ENCODE data around the gene SRRM3. TPM values are rescaled to one million over a fixed set of nuclear protein-coding genes. Genes with fewer than 3 reads are reported as not detected.

Gene SRRM3
- total and polyA plus RNA-seq, 4 donors, result 3.0 to 7.4 (median 4.8) TPM

DNA sequence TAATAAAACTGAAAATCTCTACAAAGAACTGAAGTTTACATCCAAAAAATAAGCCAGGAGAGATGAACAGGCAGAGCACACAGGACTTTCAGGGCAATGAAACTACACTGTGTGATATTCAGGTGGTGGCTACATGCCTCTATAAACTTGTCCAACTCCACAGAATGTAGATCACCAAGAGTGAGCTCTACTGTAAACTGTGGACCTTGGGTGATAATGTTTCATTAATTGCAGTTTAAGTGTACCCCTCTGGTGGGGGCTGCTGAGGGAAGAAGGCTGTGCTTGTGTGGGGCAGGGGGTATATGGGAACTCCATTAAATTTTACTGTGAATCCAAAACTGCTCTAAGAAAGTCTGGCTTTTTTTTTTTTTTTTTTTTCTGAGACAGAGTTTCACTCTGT is 134.4 kb downstream of the SRRM3 start:
- intact Hi-C loops (cut with DNase I), result no loop called here
- Histone ChIP-seq H3K9me3 (ENCODE audit: control insufficient read depth, low read length) (no peaks in the 10 kb centered on the region), H3K36me3 (ENCODE audit: control insufficient read depth in 1 of 2, insufficient read depth in 2 of 2, low read length in 1 of 2) (no peaks in the 10 kb centered on the region), H3K27me3 (ENCODE audit: control insufficient read depth in 1 of 2, insufficient read depth in 2 of 2, low read length in 1 of 2) (no peaks in the 10 kb centered on the region), H3K27ac (ENCODE audit: low read depth in 1 of 2, low read length in 2 of 2) (no peak overlapping the region), H3K4me3 (ENCODE audit: low read length in 2 of 2) (no peak overlapping the region), H3K4me1 (ENCODE audit: control insufficient read depth in 1 of 2, insufficient read depth in 2 of 2, low read length in 2 of 2) (peaks cover 0 to 9% of the 10 kb centered on the region in 2 donors)
- DNase-seq (no peak), ATAC-seq (ENCODE audit: low FRiP score) (no peak)

Other genes with a start within 250 kb of the SRRM3 start
- gene TMEM120A, start 207.3 kb upstream of the SRRM3 start, total RNA-seq, result 10 to 100 TPM; 53.8 to 75.1 TPM
- 100 to 1,000 TPM in 1 of 2 donors, 10 to 100 TPM in 1; 84.0 to 144 TPM for gene TMEM120A, start 207.3 kb upstream of the SRRM3 start, polyA plus RNA-seq
- 10 to 100 TPM in 1 of 2 donors, 1 to 10 TPM in 1; 6.1 to 16.8 TPM for gene STYXL1, start 153.9 kb upstream of the SRRM3 start, total RNA-seq
- gene STYXL1, start 153.9 kb upstream of the SRRM3 start, polyA plus RNA-seq, result 10 to 100 TPM; 16.2 to 18.7 TPM
- 10 to 100 TPM; 68.4 to 87.9 TPM for gene MDH2, start 153.8 kb upstream of the SRRM3 start, total RNA-seq
- 10 to 100 TPM; 65.3 to 66.7 TPM for gene MDH2, start 153.8 kb upstream of the SRRM3 start, polyA plus RNA-seq
- 1,000 to 10,000 TPM; 1,225 to 2,295 TPM for gene HSPB1, start 100.8 kb downstream of the SRRM3 start, total RNA-seq
- 1,000 to 10,000 TPM in 1 of 2 donors, 100 to 1,000 TPM in 1; 742 to 1,817 TPM for gene HSPB1, start 100.8 kb downstream of the SRRM3 start, polyA plus RNA-seq
- 100 to 1,000 TPM; 104 to 121 TPM for gene YWHAG, start 157.1 kb downstream of the SRRM3 start, total RNA-seq
- 10 to 100 TPM; 40.0 to 58.2 TPM for gene YWHAG, start 157.1 kb downstream of the SRRM3 start, polyA plus RNA-seq
- gene SSC4D, start 207.8 kb downstream of the SRRM3 start, total RNA-seq, result under 1 TPM; 0.33 to 0.58 TPM
- under 1 TPM in 1 of 2 donors, not detected in 1; 0.13 TPM for gene SSC4D, start 207.8 kb downstream of the SRRM3 start, polyA plus RNA-seq
- 1 to 10 TPM; 1.5 to 2.0 TPM for gene ZP3, start 223.1 kb downstream of the SRRM3 start, total RNA-seq
- 1 to 10 TPM in 1 of 2 donors, under 1 TPM in 1; 0.38 to 3.2 TPM for gene ZP3, start 223.1 kb downstream of the SRRM3 start, polyA plus RNA-seq